ENCODE measurements around the gene PLEKHH1. TPM values are rescaled to one million over a fixed set of nuclear protein-coding genes. Genes with fewer than 3 reads are reported as not detected.
"Not testable (repeated sequence)": the region's sequence is repeated elsewhere in the genome, so short reads cannot be mapped to it uniquely, and the experiment has no call there.

The PLEKHH1 gene
- polyA plus RNA-seq, 1 donor, result 1.7 TPM

GRCh38 chr14:67580336-67581171 is 47.5 kb downstream of the PLEKHH1 start:
- DNase-seq (ENCODE audit: low read depth), result no peak

- no peak for DNase-seq (ENCODE audit: low read depth)
Observed at GRCh38 chr14:67581643-67582042, 48.6 kb downstream of the PLEKHH1 start.

DNA sequence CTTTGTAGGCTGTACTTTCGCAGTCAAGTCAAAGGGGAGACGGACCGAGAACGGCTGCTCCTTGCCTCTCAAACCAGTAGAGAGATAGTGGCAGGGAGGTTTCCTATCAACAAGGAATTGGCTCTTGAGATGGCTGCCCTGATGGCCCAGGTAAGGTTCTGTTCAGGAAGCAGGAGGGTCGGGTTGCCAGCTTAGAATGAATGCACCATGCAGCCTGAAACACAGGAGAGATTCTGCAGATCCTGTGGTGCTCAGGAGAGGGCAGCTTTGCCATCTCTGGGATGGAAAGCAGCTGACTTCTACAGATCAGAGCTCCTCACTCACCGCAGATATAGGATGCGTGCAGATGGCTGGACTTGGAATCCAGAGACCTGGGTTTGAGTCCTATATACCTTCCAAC is 49.0 kb downstream of the PLEKHH1 start:
- no peak for DNase-seq (ENCODE audit: low read depth)

GRCh38 chr14:67583711-67584644 is 50.9 kb downstream of the PLEKHH1 start:
- DNase-seq (ENCODE audit: low read depth), result no peak

DNA sequence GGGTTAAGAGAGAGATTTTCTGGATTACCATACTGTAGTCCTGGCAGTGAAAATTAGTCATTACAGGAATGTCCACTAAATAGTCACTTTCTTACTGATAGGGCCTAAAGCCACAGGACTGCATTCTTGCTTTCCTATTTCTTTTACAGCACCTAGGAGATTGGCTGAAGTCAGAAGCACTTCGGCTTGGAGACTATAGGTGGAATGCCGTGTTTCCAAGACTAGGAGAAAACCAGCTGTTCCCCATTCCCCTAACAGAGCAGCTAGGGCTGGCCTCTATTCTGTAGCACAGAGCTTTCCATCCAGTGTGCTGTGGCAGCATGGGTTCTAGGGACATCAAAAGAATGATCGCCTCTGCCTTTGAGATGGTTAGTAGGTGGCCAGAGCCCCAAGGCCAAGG is 51.9 kb downstream of the PLEKHH1 start:
- no peak for DNase-seq (ENCODE audit: low read depth)

DNA sequence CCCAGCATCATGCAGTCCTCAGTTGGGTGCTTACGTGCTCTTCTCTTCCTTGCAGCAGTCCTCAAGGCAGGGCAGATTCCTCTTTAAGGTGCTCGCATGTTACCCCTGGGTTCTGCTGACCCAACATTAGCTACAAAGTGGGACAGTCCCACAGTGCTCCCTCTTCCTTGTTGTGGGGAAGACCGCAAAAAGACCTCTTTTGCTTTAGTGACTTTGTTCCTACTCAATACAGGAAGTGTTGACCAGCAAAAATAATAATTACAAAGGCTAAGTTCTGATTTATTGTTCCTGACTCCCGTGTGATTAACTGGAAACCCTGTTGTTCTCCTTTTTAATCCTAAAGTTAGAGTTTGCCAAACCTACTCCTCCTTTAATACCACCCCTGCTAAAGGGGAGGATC is 53.3 kb downstream of the PLEKHH1 start:
- no peak for DNase-seq (ENCODE audit: low read depth)

GRCh38 chr14:67589204-67589770 is 56.2 kb downstream of the PLEKHH1 start:
- DNase-seq (ENCODE audit: low read depth), result no peak

- DNase-seq (ENCODE audit: low read depth), result not testable (repeated sequence)
Observed at GRCh38 chr14:67593650-67594049, 60.6 kb downstream of the PLEKHH1 start.

- no peak for DNase-seq (ENCODE audit: low read depth)
Observed at GRCh38 chr14:67595392-67595791, 62.3 kb downstream of the PLEKHH1 start.

DNA sequence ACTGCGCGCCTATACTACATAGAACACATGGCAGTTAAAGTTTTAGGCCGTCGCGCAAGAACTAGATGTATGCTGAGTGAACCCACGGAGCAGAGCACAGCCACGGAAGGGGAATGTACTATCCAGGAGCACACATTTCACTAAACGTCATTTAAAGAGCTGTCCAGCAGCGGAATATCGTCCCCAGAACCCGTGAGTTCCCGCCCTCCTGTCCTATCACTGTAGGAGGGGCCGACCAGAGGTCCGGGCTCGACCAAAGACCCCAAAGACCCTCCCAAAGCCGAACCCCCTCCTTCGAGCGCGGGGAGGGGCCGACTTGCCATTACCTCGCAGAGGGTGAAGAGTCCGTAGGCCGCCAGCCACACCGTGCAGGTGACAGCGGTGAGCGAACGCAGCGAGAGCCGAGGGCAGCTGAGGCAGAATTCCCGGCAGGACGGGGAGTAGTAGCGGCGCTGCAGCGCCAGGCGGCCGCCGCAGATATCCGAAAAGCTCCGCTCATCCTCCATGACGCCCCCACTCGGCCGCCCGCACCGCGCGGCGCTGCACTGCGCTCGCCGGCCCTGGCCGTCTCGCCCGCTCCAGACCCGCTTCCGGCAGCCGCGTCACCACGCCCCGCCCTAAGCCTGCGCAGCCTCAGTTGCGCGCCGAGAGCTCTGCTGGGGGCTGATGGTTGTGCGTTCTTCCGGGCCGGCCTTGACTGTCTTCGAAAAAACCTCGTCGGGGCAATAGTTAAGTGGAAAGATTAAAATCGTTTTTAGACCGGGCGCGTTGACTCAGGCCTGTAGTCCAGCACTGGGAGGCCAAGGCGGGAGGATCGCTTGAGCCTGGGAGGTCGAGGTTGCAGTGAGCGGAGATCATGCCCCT is 66.8 kb downstream of the PLEKHH1 start, which contains the start of gene PIGH:
Gene PIGH, minus strand, starts transcription at position 571 of the 864 bp plus-strand sequence. Its CDS starts 65 bp downstream, at position 506.
- DNase-seq (ENCODE audit: low read depth), result no peak

DNA sequence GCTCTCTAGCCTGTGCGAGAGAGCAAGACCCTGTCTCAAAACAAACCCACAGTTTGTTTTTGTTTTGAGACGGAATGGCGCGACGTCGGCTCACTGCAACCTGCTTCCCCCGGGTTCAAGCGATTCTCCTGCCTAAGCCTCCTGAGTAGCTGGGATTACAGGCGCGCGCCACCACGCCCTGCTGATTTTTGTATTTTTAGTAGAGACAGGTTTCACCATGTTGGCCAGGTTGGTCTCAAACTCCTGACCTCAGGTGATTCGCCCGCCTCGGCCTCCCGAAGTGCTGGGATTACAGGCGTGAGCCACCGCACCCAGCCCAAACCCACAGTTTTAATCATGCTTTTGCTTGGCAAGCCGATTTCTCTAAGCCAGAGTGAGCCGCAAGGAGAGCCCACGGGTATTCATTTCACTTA is 67.5 kb downstream of the PLEKHH1 start:
- not testable (repeated sequence) for DNase-seq (ENCODE audit: low read depth)

- no peak for DNase-seq (ENCODE audit: low read depth)
Observed at GRCh38 chr14:67602076-67602475, 69.0 kb downstream of the PLEKHH1 start.

DNA sequence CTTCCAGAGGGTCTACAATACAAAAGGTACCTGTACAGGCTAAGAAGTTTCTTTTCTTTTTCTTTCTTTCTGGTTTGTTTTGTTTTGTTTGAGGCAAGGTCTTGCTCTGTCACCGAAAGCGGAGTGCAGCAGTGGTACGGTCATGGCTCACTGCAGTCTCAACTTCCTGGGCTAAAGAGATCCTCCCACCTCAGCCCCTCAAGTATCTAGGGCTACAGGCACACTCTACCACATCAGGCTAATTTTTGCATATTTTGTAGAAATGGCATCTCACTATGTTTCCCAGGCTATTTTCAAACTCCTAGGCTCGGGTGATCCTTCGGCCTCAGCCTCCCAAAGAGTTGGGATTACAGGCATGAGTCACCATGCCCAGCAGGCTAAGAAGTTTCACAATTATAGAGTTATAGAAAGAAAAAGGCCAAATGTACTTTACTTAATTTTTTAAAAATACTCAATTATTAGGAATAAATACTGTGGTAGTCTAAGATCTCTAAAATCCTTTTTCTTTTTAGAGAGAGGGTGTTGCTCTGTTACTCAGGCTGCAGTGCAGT is 70.0 kb downstream of the PLEKHH1 start:
- no peak for DNase-seq (ENCODE audit: low read depth)

DNA sequence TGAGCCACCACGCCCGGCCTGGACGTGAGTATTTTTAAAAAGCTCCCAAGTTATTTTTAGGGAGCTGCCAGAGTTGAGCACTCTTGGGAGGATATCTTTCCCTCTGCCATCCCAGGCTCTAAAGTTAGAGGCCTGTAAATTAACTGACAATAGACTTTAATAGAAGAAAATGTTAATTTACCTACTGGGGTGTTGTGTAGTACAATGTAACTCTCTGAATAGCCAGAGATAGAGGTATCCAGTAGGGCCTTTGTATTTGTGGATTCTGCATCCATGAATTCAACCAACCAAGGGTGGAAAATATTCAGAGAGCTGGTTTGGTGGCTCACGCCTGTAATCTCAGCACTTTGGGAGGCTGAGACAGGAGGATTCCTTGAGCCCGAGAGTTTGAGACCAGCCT is 74.6 kb downstream of the PLEKHH1 start:
- no peak for DNase-seq (ENCODE audit: low read depth)

DNA sequence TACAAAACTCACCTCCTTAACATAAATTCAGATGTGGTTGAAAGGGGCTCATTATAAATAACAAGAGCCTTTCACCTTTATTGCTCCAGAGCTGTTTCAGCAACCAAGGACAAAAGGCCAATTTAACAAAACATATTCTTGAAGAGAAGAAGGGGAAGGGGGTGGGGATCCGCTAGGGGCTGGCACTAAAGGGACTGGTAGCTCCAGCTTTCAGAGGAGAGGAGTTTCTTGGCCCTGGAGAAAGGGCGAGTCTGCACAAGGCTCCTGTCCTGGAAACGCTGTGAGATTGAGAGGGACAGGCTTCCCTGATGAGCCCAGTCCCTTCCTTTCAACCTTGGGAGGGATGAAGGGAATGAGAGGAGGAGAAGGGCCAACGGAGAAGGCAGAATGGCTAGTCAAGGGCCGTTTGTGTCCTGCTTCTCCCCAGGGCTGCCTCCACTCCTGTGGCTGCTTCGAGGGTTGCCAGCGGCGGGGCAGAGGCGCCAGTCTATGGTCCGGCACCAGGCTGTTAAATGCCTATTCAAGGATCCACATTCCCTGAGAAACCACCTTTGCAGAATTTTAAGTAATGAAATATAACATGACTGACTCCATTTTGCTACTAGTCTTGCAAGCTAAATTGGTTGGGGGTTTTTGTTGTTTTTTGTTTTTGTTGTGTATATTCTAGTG is 76.7 kb downstream of the PLEKHH1 start:
- DNase-seq (ENCODE audit: low read depth), result no peak

GRCh38 chr14:67610491-67610890 is 77.4 kb downstream of the PLEKHH1 start:
- DNase-seq (ENCODE audit: low read depth), result no peak

- DNase-seq (ENCODE audit: low read depth), result peak; percentile 67
Observed at GRCh38 chr14:67618617-67619063, 85.5 kb downstream of the PLEKHH1 start.

GRCh38 chr14:67619446-67620216 is 86.5 kb downstream of the PLEKHH1 start, which contains the start of gene ARG2:
Gene ARG2 (plus strand): TSS chr14:67619920. CDS start chr14:67619978, 58 bp downstream.
- DNase-seq (ENCODE audit: low read depth), result no peak

DNA sequence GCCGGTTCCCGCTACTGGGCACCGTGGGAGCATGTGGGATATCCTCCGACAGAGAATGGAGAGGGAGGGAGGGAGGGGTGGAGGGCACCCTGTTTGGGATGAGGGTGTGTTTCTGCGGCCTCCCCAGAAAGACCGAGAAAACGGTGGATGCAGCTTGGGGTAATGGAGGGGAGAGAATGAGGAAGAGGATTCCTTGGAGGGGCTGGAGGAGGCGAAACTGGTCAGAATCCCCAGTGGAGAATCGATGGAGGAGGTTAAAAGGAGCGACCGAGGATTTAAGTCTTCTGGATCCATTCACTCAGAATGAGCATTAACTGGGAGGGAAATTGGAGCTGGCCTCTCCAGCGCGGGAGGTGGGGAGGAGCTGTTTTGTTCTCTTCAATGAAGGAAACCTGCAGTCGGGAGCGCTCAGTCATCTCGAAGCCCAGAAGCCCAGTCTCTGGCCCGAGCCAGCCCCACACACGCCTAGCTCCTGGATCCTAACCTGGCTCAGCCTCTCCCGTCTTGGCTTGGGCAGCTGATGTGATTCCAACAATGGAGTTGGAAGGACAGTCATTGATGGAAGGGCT is 87.2 kb downstream of the PLEKHH1 start:
- DNase-seq (ENCODE audit: low read depth), result no peak

Measured in forelimb muscle (tissue), 1 donor.